ENCODE data around the gene FYN. TPM values are rescaled to one million over a fixed set of nuclear protein-coding genes. Genes with fewer than 3 reads are reported as not detected.

Gene FYN
- total and polyA plus RNA-seq, 2 of the 8 experiments (the other 6 are each of a cell fraction or from before 2014, with no cell fraction given) = 46.8 to 97.2 TPM

DNA sequence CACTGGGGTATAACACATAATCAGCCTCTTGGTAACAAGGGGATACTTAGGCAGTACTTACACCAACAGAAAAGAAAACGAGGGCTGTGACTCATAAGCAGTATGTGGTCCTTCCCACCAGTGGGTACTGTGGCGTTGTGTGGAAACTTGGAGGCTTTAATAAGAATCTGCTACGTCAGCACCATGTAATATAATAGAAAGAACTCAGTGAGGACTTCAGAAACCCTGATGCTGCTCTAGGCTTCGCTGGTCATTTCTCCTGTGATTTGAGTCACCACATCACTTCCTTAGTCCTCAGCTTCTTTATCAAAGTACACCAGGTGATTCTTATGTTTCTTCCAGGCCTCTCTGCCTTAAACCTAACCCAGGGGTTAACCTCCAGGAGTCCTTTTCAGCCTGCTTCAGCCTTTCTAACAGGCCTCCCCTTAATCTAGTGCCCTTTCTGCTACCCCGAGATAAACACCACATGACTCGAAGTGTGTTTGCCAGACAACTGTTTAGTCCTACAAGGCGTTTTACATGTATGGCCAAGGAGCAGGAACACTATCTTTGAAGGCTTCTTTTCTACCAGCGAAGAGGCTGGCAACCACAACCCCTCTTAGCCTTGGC lies 68.5 kb downstream of the FYN start:
- H3K36me3 ChIP-seq (ENCODE audit: control insufficient read depth in 2 of 4, insufficient read depth in 4 of 4, low read length in 3 of 4) = no peaks in the 10 kb centered on the region
- TF ChIP-seq RAD21 (IDR thresholded peaks at IDR 0.05 in 1 of 2, conservative IDR thresholded peaks at IDR 0.05 in 1 of 2; ENCODE audit: low read depth in 2 of 2, low read length in 2 of 2) = 0 out of 4 replicates have a peak, but pooled peaks of 1 of the 2 experiments have one; percentile 4
- TF ChIP-seq BRCA1 (IDR thresholded peaks at IDR 0.05; ENCODE audit: low read depth, low read length) = no peak
- 0 out of 2 replicates have a peak, but pooled peaks have one; percentile 4 for TF ChIP-seq MAFK (IDR thresholded peaks at IDR 0.05; ENCODE audit: low read depth, low read length)
- no peak overlapping the region for H3K4ac ChIP-seq (replicated peaks; ENCODE audit: insufficient read length, low read depth, low read length)
- H2BK12ac ChIP-seq (ENCODE audit: low read depth, low read length) = no peak overlapping the region
- H3K79me1 ChIP-seq (ENCODE audit: low read depth, low read length) = no peaks in the 10 kb centered on the region; the same call in 1 of the 2 replicates
- no peak overlapping the region for H3K23ac ChIP-seq (ENCODE audit: insufficient read length)
- no peak overlapping the region for H3K27ac ChIP-seq (ENCODE audit: low read depth, low read length)
- no peak overlapping the region for H2BK5ac ChIP-seq (ENCODE audit: low read depth, low read length)
- no peak overlapping the region for H2BK20ac ChIP-seq (ENCODE audit: low read length)
- H3K9me3 ChIP-seq (ENCODE audit: insufficient read depth in 2 of 2, low read depth in 1 of 2, low read length in 1 of 2) = no peaks in the 10 kb centered on the region
- H3K14ac ChIP-seq (ENCODE audit: insufficient read length) = no peak overlapping the region
- H2AFZ ChIP-seq (ENCODE audit: low read length) = no peak overlapping the region
- H3K79me2 ChIP-seq (ENCODE audit: control insufficient read depth in 1 of 2, insufficient read depth in 2 of 2, low read length in 2 of 2) = peaks cover 0 to 8% of the 10 kb centered on the region in 2 experiments; a peak in 1 of 4 replicates
- ChIA-PET POLR2A (ENCODE audit: partially characterized antibody) (no interaction called here), CTCF (ENCODE audit: partially characterized antibody) (interaction anchor here (0.9 to 1.9 kb wide), 6 partner anchors 13 to 206 kb away, joined by 3 to 5 read pairs (median 3); no protein-coding TSS in a partner anchor)
- H3K4me1 ChIP-seq (replicated peaks in 1 of 4; ENCODE audit: control insufficient read depth in 3 of 4, insufficient read depth in 4 of 4, low read length in 3 of 4) = peaks cover 0 to 8% (median 5%) of the 10 kb centered on the region in 4 experiments; a peak in 5 of 7 replicates
- no peak for FAIRE-seq
- no peaks in the 10 kb centered on the region for H3K27me3 ChIP-seq (replicated peaks in 1 of 4; ENCODE audit: control insufficient read depth in 3 of 4, extremely low read depth in 1 of 4, insufficient read depth in 3 of 4, low read length in 3 of 4)
- no peaks in the 10 kb centered on the region for H3K23me2 ChIP-seq (ENCODE audit: low read depth, low read length)
- no peak overlapping the region for H3K56ac ChIP-seq (replicated peaks; ENCODE audit: insufficient read length, low read depth, low read length)
- no peak overlapping the region for H2BK15ac ChIP-seq (ENCODE audit: low read length)
- no peak overlapping the region for H2AK5ac ChIP-seq (ENCODE audit: low read depth, low read length)
- no peak overlapping the region for H2BK120ac ChIP-seq (replicated peaks; ENCODE audit: low read depth, low read length)
- H4K91ac ChIP-seq (replicated peaks; ENCODE audit: insufficient read length, low read length) = no peak overlapping the region
- 86% methylated on average over 8 of the region's 8 CpGs; no CpG with 5 or more reads in 1 of the 2 experiments for WGBS, 2 experiments (ENCODE audit: extremely low coverage in 1 of 2, insufficient coverage in 1 of 2, insufficient read length in 1 of 2, insufficient replicate concordance in 2 of 2, low coverage in 1 of 2, low lambda C conversion rate in 2 of 2, missing lambda C conversion rate in 1 of 2)
- H3K9ac ChIP-seq (replicated peaks in 1 of 4; ENCODE audit: extremely low read depth in 1 of 4, low read depth in 3 of 4, low read length in 3 of 4) = no peak overlapping the region
- no peak overlapping the region for H3K4me3 ChIP-seq (ENCODE audit: extremely low read depth in 1 of 4, insufficient read depth in 2 of 4, low read depth in 3 of 4, low read length in 4 of 4)
- no peak overlapping the region for H4K8ac ChIP-seq (ENCODE audit: extremely low read depth, insufficient read depth, low read length)
- H4K20me1 ChIP-seq (replicated peaks in 1 of 2; ENCODE audit: control insufficient read depth in 1 of 2, insufficient read depth in 2 of 2, low read length in 2 of 2) = peaks cover 3% of the 10 kb centered on the region in 2 experiments
- H4K5ac ChIP-seq (ENCODE audit: insufficient read length, low read depth, low read length) = no peak overlapping the region
- H3K4me2 ChIP-seq (ENCODE audit: insufficient read depth in 1 of 2, low read depth in 2 of 2, low read length in 2 of 2) = no peak overlapping the region
- H3K18ac ChIP-seq (ENCODE audit: extremely low read depth, low read length) = no peak overlapping the region
- no peak for DNase-seq (ENCODE audit: low read depth in 1 of 2, low spot score in 2 of 2)
